Activated gamma-delta T cell treated with anti-CD3 and anti-CD28 coated beads, Interleukin-2, amount 50 U/mL, for 16 hours (primary cell): ENCODE results near the gene TMEM95.

Experiments used
- DNase-seq: peaks from one replicate; pipeline ENCODE4 v3.0.0-alpha.2; 2020; ENCODE audit warnings: low read depth

Gene TMEM95

GRCh38 chr17:7379134-7379533, 24.2 kb downstream of the TMEM95 start:
- DNase-seq, result no peak

GRCh38 chr17:7380321-7380720, 25.4 kb downstream of the TMEM95 start:
- DNase-seq, result no peak

GRCh38 chr17:7380855-7381683, 26.1 kb downstream of the TMEM95 start, which contains the start of gene TNK1:
Gene TNK1 (plus strand): TSS chr17:7381089. CDS start chr17:7382927, 1,838 bp downstream.
- DNase-seq, result no peak

GRCh38 chr17:7382901-7383300, 27.9 kb downstream of the TMEM95 start:
- DNase-seq, result no peak

- no peak for DNase-seq
Measured at GRCh38 chr17:7383371-7383741, 28.4 kb downstream of the TMEM95 start.

- peak; percentile 64 for DNase-seq
Measured at GRCh38 chr17:7383742-7384488, 29.0 kb downstream of the TMEM95 start.

GRCh38 chr17:7384489-7385081, 29.6 kb downstream of the TMEM95 start:
- DNase-seq, result no peak

- no peak for DNase-seq
Measured at GRCh38 chr17:7388856-7389255, 33.9 kb downstream of the TMEM95 start.

- DNase-seq, result no peak
Measured at GRCh38 chr17:7389924-7390910, 35.3 kb downstream of the TMEM95 start.

- no peak for DNase-seq
Measured at GRCh38 chr17:7391307-7391706, 36.4 kb downstream of the TMEM95 start.

GRCh38 chr17:7392696-7393612, 38.0 kb downstream of the TMEM95 start:
- no peak for DNase-seq

GRCh38 chr17:7393613-7394451, 38.9 kb downstream of the TMEM95 start:
- peak; percentile 42 for DNase-seq

GRCh38 chr17:7394452-7395191, 39.7 kb downstream of the TMEM95 start, which contains the start of gene PLSCR3:
Gene PLSCR3 (minus strand): TSS chr17:7394525. CDS start chr17:7394110, 415 bp downstream.
- DNase-seq, result peak; percentile 69

- DNase-seq, result no peak
Measured at GRCh38 chr17:7396147-7396546, 41.2 kb downstream of the TMEM95 start.

GRCh38 chr17:7398612-7399011, 43.7 kb downstream of the TMEM95 start:
- DNase-seq, result no peak

GRCh38 chr17:7403043-7403726, 48.2 kb downstream of the TMEM95 start:
- no peak for DNase-seq

- no peak for DNase-seq
Measured at GRCh38 chr17:7403727-7403976, 48.7 kb downstream of the TMEM95 start.

GRCh38 chr17:7403977-7404736, 49.2 kb downstream of the TMEM95 start, which contains the start of gene TMEM256:
Gene TMEM256 (minus strand): TSS chr17:7404097. CDS start chr17:7404084, 13 bp downstream.
- DNase-seq, result peak; percentile 92
